ENCODE results near the gene FOXP1.

- TF ChIP-seq CTCF (IDR thresholded peaks at IDR 0.05): no peak
- no peak for TF ChIP-seq EZH2 (IDR thresholded peaks at IDR 0.05; ENCODE audit: borderline replicate concordance, insufficient read depth, low read depth, low read length, poor library complexity, severe bottlenecking)
Observed at GRCh38 chr3:71129611-71130431, 453.7 kb downstream of the FOXP1 start.

Measured in B cell (primary cell).